Left renal pelvis (tissue), 4 donors: ENCODE data around the gene LIMS1. TPM values are rescaled to one million over a fixed set of nuclear protein-coding genes. Genes with fewer than 3 reads are reported as not detected.
"Not testable (repeated sequence)": the region's sequence is repeated elsewhere in the genome, so short reads cannot be mapped to it uniquely, and the experiment has no call there.

Experiments
- DNase-seq, 4 donors: peaks; one replicate each; pipeline ENCODE4 v3.0.0-alpha.2; 2013; ENCODE audit warnings: low read depth in 4 of 4, low spot score in 3 of 4
- polyA plus RNA-seq, 4 donors: library from polyadenylated mRNA; unstranded; fragments of 120-200 nt; gene quantifications; one replicate each; pipeline ENCODE4 v1.2.1, GENCODE V29; 2013; ENCODE audit not compliant: insufficient read length in 4 of 4

The LIMS1 gene
- polyA plus RNA-seq, 4 donors = 48.1 to 54.0 (median 51.3) TPM

DNA sequence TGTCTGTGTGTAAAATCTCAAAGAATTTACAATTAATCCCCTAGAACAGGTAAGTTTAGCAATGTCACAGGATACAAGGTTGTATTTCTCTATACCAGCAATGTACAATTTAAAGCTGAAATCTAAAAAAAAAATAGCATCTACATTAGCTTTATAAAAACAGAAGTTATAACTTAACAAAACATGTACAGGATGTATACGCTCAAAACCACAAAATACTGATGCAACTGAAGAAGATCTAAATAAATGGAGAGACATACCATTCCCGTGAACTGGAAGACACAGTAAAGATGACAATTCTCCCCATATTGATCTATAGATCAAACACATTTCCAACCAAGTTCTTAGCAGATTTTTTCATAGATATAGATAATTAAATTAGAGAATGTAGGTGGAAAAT, 167.5 kb downstream of the LIMS1 start:
- no peak for DNase-seq

- DNase-seq = no peak
Observed at GRCh38 chr2:108704871-108705270, 170.6 kb downstream of the LIMS1 start.

GRCh38 chr2:108707300-108707699, 173.0 kb downstream of the LIMS1 start:
- DNase-seq = no peak

DNA sequence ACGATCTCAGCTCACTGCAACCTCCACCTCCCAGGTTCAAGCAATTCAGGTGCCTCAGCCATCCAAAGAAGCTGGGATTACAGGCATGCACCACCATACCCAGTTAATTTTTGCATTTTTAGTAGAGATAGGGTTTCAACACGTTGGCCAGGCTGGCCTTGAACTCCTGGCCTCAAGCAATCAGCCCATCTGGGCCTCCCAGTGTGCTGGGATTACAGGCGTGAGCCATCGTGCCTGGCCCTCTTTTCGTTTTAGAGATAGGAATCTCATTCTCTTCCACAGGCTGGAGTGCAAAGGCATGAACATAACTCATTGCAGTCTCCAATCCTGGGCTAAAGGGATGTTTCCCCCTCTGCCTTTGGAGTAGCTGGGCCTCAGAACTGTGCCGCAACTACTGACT, 182.7 kb downstream of the LIMS1 start:
- DNase-seq = not testable (repeated sequence)

- DNase-seq = peak; percentile 91 to 94 (median 92)
Observed at GRCh38 chr2:108719149-108720044, 185.1 kb downstream of the LIMS1 start, which contains the start of gene RANBP2. Gene RANBP2, plus strand, starts transcription at chr2:108719482. Its CDS starts 125 bp downstream, at chr2:108719607.

DNA sequence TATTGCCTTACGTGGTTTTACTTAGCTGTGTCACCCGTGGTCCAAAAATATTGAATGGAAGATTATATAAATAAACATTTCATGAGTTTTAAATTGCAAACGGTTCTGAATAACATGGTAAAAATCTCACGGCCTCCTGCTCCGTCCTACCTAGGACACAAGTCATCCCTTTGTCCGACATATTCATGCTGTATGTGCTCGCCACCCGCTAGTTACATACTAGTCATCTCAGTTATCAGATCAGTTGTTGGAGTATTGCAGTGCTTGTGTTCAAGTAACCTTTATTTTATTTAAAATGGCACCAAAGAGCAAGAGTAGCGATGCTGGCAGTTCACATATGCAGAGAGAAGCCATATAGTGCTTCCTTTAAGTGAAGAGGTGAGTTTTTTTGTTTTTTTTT, 191.8 kb downstream of the LIMS1 start:
- DNase-seq = not testable (repeated sequence)

GRCh38 chr2:108734656-108735055, 200.4 kb downstream of the LIMS1 start:
- not testable (repeated sequence) for DNase-seq

Other genes with a start within 250 kb of the LIMS1 start
- gene SULT1C2, start 245.6 kb upstream of the LIMS1 start, polyA plus RNA-seq = 10 to 100 TPM in 3 of 4 donors, 1 to 10 TPM in 1; 3.2 to 70.7 (median 51.2) TPM
- gene SULT1C4, start 156.5 kb upstream of the LIMS1 start, polyA plus RNA-seq = 10 to 100 TPM; 44.6 to 55.5 (median 48.3) TPM
- 10 to 100 TPM; 43.3 to 79.3 (median 58.2) TPM for gene GCC2, start 85.3 kb upstream of the LIMS1 start, polyA plus RNA-seq
- 10 to 100 TPM; 45.4 to 78.2 (median 64.3) TPM for gene RANBP2, start 185.0 kb downstream of the LIMS1 start, polyA plus RNA-seq